ENCODE data around the gene SNX15.

GRCh38 chr11:65036931-65037330 is 9.7 kb downstream of the SNX15 start:
- TF ChIP-seq POLR2A (IDR thresholded peaks at IDR 0.05; ENCODE audit: low read length) (no peak), GATA1 (IDR thresholded peaks at IDR 0.05; ENCODE audit: low read depth, low read length) (no peak)
